NCI-H1694 treated with DMSO at 0.1 percent for 48 hours (cell line): ENCODE data around the gene PPP1R12C.
"Not testable (repeated sequence)": the region's sequence is repeated elsewhere in the genome, so short reads cannot be mapped to it uniquely, and the experiment has no call there.

Experiments
- DNase-seq: peaks from one replicate; lab custom pipeline; 2025; lab: John Stamatoyannopoulos, UW

PPP1R12C gene

GRCh38 chr19:55112246-55112776, 5.1 kb downstream of the PPP1R12C start:
- no peak for DNase-seq

GRCh38 chr19:55111238-55111831, 6.1 kb downstream of the PPP1R12C start:
- no peak for DNase-seq

GRCh38 chr19:55109527-55110291, 7.7 kb downstream of the PPP1R12C start:
- no peak for DNase-seq

DNA sequence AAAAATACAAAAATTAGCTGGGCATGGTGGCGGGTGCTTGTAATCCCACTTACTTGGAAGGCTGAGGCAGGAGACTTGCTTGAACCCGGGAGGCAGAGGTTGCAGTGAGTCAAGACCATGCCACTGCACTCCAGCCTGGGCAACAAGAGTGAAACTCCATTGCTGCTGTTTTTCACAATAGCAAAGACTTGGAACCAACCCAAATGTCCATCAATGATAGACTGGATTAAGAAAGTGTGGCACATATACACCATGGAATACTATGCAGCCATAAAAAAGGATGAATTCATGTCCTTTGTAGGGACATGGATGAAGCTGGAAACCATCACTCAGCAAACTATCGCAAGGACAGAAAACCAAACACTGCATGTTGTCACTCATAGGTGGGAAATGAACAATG, 10.2 kb downstream of the PPP1R12C start:
- DNase-seq, result not testable (repeated sequence)

- DNase-seq, result no peak
These were observed 10.8 kb downstream of the PPP1R12C start for GRCh38 chr19:55106591-55106990.

DNA sequence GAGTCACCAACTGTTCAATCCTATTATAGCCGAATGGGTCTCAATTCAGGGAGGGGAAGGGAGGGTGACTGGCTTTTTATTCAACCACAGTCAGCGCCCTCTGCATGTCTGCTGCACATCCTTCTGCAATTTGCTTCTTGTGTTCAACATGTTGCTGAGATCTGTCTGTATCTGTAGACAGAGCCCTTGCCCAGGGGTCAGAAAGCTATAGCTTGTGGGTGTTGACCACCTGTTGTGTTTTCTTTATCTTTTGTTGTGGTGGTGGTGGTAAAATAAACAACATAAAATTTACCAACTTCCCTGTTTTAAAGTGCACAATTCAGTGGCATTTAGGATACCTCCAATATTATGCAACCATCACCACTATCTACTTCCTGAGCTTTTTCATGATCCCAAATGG, 12.2 kb downstream of the PPP1R12C start:
- no peak for DNase-seq

GRCh38 chr19:55103190-55103589, 14.2 kb downstream of the PPP1R12C start:
- DNase-seq, result no peak

DNA sequence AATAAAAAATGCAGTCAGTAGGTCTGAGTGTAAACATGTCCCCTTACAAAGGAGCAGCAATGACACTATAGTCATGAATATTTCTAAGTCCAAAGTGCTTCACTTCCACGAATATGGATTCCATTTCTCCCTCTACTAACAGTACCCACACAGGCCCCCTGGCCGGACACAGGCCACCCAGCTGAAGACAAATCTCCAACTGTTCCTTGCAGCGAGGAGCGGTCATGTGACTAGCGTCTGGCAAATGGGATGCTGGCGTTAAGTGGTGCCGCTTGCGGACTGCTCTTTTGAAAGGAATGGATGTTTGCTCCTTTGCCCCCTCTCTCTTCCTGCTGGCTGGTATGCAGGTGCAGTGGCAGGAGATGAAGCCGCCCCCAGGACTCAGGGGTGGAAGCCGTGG, 16.2 kb downstream of the PPP1R12C start:
- no peak for DNase-seq

- no peak for DNase-seq
These were observed 17.6 kb downstream of the PPP1R12C start for GRCh38 chr19:55099557-55100506.

DNA sequence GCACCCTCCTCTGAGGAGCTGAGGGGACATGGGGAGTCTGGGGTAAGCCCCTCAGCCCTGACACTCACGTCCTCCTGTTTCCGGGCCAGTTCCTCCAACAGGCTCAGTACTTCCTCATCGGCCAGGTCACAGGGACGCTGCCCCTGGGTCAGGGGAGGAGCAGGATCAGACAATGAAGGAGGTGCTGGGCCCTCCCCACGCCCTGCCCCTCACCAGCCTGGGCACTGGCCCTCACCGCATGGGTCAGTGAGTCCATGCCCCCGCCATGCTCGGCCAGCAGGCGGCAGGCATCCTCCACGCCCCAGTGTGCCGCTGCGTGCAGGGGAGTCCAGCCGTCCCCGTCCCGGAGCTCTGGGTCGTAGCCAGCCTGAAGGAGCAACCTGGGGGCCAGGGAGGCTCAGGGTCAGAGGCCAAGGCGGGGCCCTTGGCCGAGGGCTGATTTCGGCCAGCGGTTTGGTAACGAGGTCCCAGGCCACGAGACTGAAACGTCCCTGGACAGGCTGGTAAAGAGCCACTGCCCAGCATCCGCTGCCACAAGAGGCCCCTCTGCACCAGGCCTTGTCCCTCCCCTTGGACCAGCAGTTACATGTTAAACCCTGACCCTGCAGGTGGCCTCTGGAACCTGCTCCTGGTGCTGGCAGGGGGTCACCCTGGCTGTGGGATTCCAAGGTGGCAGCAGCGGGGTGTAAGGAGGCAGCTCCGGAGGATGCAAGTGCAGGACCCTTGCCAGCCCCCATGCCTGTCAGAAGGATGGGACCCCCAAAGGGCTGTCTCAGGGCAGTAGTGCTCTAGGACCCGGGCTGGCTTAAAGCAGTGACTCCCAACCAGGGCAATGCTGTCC, 18.5 kb downstream of the PPP1R12C start:
- no peak for DNase-seq

GRCh38 chr19:55097864-55098715, 19.3 kb downstream of the PPP1R12C start:
- no peak for DNase-seq

DNA sequence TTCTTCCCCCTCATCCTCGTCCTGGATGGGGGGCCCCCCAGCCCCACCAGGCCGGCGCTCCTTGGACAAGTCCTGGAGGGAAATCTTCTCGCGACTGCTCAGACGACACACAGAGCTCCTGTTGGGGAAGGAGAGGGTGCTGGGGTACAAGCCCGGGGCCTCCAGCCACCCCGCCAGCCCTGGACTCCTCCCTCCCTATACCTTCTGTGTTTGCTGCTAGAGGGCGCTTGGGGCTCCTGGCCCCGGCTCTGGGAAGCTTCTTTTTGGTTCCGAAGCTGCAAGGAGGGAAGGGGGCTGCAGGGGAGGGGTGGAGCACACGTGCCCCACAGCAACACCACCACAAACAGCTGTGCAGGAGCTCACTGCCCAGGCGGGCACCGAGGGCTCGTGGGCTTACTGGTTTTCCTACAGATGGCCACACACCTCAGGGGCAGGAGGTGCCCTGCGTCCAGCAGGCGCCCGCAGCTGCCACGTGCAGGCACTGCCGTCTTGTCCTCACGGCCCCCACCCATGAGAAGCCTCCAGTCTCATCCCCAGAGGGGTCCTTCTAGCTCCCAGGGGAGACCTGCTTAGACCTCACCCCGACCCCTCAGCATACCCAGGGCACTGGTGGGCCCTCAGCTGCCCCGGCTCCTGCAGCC, 21.3 kb downstream of the PPP1R12C start:
- DNase-seq, result no peak

DNA sequence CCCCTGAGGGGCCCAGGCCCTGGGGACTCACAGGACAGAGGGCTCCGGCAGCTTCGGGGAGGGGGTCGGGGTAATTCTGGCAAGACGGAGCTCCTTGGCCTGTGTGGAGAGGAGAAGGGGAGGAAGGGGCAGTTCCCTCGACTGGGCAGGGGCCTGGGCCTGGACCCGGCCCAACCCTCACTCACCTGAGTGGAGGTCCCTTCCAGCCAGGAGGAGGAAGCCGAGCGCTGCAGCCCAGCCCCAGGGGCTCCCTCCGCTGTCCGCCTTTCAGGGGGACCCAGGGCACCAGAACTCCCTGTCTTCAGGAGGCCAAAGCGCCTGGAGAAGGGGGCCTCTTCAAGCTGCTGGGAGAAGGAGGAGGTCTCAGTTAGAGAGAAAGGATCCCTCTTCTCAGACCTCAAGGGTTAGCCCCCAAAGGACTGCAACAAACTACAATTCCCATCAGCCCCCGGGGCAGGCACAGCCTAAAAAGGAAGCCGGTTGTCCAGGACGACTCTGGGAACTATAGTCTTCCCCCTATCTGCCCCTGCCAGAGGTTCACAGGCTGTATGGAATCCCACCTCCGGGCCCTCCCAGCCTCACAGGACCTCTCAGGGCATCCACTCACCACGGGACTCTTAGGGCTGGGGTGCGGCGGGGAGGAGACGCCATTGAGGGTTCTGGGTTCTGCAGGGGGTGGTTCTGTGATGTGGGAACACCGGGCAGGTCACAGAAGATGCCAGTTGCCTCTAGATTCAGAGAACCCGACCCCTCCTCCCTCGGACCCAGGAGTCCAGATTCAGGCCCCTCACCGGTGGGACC, 22.0 kb downstream of the PPP1R12C start:
- no peak for DNase-seq

DNA sequence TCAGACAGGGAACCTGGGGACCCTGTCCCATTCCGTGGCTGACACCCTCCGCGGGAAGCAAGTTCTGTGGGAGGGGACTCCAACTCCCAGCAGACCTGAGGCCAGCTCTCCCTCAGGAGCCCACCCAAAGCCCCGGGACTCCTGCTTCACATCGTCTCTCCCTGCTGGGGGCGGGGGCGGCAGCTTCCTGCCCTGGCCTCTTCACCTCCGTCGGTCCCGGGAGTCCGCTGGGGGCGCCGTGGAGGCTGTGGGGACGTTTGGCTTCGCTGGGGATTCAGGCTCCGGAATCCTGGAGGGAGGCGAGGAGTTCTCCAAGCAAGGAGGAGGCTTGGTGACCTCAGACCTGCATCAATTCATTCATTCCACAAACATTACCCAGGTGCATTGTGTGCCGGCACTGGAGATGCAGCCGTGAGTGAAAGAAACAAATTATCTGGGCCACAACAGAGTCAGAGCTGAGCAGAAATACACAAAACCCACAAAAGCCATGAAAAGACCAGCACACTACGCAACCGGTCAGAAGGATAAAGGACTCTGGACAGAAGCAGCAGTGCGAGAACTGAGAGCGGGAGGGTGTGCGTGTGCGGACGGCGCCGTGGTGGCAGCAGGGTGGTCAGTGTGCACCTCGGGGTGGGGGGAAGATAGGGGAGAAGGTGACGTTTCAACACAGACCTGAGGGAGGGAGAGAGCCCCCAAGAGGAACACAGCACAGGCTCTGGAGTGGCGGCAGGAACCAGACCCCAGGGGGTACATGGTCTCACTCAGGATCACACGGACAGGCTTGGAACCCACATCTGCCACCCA, 22.8 kb downstream of the PPP1R12C start:
- no peak for DNase-seq

DNA sequence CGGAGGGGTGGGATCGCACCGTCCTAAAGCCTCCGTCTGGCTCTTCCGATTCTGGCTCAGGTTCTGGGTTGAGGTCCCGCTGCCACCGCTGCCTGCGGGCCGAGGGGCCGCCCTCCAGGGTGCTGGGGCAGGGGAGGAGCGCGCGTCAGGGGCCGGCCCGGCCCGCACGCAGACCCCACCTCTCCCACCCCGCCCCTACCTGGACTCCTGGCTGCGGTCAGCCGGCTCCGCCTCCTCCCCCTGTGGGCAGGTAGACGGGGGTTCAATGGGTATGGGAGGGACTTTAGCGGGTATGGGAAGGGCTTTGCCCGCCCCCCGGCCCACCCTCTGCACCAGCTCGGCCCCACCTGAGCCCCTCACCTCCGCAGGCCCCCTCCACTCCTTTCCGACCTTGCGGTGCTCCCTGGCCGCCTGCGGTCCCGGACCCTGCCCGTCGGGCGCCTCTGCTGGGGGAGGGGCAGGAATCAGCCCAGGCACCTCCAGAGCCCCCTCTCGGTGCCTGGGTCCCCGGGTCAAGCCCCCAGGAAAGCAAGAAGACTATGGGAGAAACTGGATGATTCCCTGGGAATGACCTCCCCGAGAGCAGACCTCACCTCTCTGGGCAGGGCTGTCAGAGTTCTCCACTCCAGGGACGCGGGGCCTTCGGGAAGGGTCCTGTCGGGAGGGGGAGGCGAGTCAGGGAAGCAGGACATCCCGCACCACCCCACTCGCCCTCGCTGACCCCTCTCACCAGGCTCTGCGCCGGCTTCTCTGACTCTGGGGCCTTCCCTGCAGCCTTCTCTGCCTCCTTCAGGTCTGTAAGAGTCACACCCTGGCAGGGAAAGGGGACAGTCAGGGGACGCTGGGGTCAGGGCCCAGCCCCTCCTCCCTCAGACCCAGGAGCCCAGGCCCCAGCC, 24.8 kb downstream of the PPP1R12C start:
- DNase-seq, result no peak

GRCh38 chr19:55091955-55092354, 25.5 kb downstream of the PPP1R12C start:
- no peak for DNase-seq
